HFFc6 (cell line): ENCODE data around the gene LIG1. TPM values are rescaled to one million over a fixed set of nuclear protein-coding genes. Genes with fewer than 3 reads are reported as not detected.

Source experiments
- DNase-seq: peaks from one replicate; pipeline ENCODE4 v3.0.0-alpha.2; 2018
- H3K27ac Mint-ChIP-seq: 2 replicates; pipeline ENCODE4 v1.8.0; 2020; ENCODE audit warnings: mild to moderate bottlenecking, mixed read lengths
- H3K27me3 Mint-ChIP-seq: 2 replicates; pipeline ENCODE4 v1.8.0; 2021; ENCODE audit warnings: mild to moderate bottlenecking, moderate library complexity, mixed read lengths; ENCODE audit not compliant: insufficient read depth
- H3K36me3 Mint-ChIP-seq: 2 replicates; pipeline ENCODE4 v1.8.0; 2021; ENCODE audit warnings: low read depth, mixed read lengths
- H3K4me1 Mint-ChIP-seq: 2 replicates; pipeline ENCODE4 v1.8.0; 2020; ENCODE audit warnings: low read depth, mixed read lengths
- H3K4me3 Mint-ChIP-seq: 2 replicates; pipeline ENCODE4 v1.8.0; 2020; ENCODE audit warnings: mild to moderate bottlenecking, moderate library complexity, mixed read lengths
- H3K9me3 Mint-ChIP-seq: 2 replicates; pipeline ENCODE4 v1.8.0; 2020; ENCODE audit warnings: mild to moderate bottlenecking, mixed read lengths
- CTCF ChIP-seq: fragments of 200-600 bp; sonication (generic); IDR thresholded peaks from 2 replicates; pipeline ENCODE4 v1.5.0; 2021; ENCODE audit warnings: antibody characterized with exemption, mild to moderate bottlenecking
- total RNA-seq, 6 experiments: library from RNA; stranded (reverse); fragmentation: NEBNext Ultra II Directional; extraction: Animal tissue kit (Norgen Biotek cat#: 25700); gene quantifications; 2 replicates in 1 of 6; 3 replicates in 5 of 6; pipeline ENCODE4 v1.2.3, GENCODE V29; 2021

Gene LIG1
- total RNA-seq, 6 experiments from 2014 or later: 25.9 to 55.8 (median 48.1) TPM

DNA sequence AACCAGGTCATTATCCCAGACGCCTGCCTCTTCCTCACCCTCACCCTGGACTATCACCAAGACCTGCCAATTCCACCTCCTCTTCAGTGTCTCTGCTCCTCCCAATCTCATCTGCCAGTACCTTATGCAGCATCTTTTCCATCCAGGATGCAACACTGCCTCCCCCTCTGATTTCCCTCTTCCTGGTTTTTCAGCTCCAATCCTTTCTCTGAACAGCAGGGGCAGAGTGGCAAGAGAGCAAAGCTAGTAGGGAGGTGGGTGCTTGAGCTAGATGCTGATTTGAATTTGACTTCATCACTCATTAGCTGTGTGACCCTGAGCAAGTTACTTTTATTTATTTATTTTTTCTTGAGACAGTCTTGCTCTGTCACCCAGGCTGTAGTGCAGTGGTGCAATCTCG is 100.7 kb downstream of the LIG1 start:
- Mint-ChIP-seq H3K36me3 (peaks cover 9% of the 10 kb centered on the region), H3K4me3 (no peak overlapping the region), H3K27ac (no peak overlapping the region), H3K4me1 (peaks cover 5% of the 10 kb centered on the region), H3K9me3 (peaks cover 5% of the 10 kb centered on the region; the same call in 1 of the 2 replicates), H3K27me3 (peaks cover 2% of the 10 kb centered on the region)
- TF ChIP-seq CTCF: 0 out of 2 replicates have a peak, but pooled peaks have one; percentile 12
- DNase-seq: no peak

Other genes with a start within 250 kb of the LIG1 start
- not detected for gene BSPH1, start 178.2 kb downstream of the LIG1 start, total RNA-seq
- gene ELSPBP1, start 175.7 kb downstream of the LIG1 start, total RNA-seq: not detected
- gene CABP5, start 126.3 kb downstream of the LIG1 start, total RNA-seq: not detected
- gene PLA2G4C, start 59.5 kb downstream of the LIG1 start, total RNA-seq: 1 to 10 TPM; 3.8 to 5.3 (median 4.8) TPM
- 1 to 10 TPM; 5.6 to 7.2 (median 5.9) TPM for gene ZSWIM9, start 336 bp upstream of the LIG1 start, total RNA-seq
- 10 to 100 TPM; 11.3 to 17.2 (median 14.7) TPM for gene CARD8, start 85.6 kb upstream of the LIG1 start, total RNA-seq
- under 1 TPM in 5 of 6 experiments, not detected in 1; 0.17 to 0.43 (median 0.25) TPM for gene ZNF114, start 99.7 kb upstream of the LIG1 start, total RNA-seq
- 100 to 1,000 TPM; 471 to 574 (median 525) TPM for gene EMP3, start 155.2 kb upstream of the LIG1 start, total RNA-seq
- 1 to 10 TPM; 5.9 to 9.7 (median 7.7) TPM for gene TMEM143, start 193.6 kb upstream of the LIG1 start, total RNA-seq
- not detected for gene SYNGR4, start 194.0 kb upstream of the LIG1 start, total RNA-seq
- gene KDELR1, start 221.2 kb upstream of the LIG1 start, total RNA-seq: 100 to 1,000 TPM; 354 to 455 (median 395) TPM
- gene GRIN2D, start 223.3 kb upstream of the LIG1 start, total RNA-seq: 1 to 10 TPM; 2.8 to 4.4 (median 3.1) TPM